GM23338 (cell line): ENCODE measurements around the gene BRICD5. TPM values are rescaled to one million over a fixed set of nuclear protein-coding genes. Genes with fewer than 3 reads are reported as not detected.

Experiments used
- ATAC-seq: fragments of 200-7000 bp; cut with Tn5 transposase; 3 replicates; pipeline ENCODE4 v1.9.1; 2020
- DNase-seq: peaks from one replicate; pipeline ENCODE4 v3.0.0-alpha.2; 2015; ENCODE audit warnings: low spot score
- H2AFZ ChIP-seq: fragments of 200-600 bp; sonication (generic); 2 replicates; pipeline ENCODE4 v1.8.0; 2016; ENCODE audit warnings: antibody characterized with exemption, mild to moderate bottlenecking, moderate library complexity
- H3F3A ChIP-seq: fragments of 200-600 bp; sonication (generic); replicated peaks from 2 replicates; pipeline ENCODE4 v1.8.0; 2017; ENCODE audit warnings: antibody characterized with exemption, mixed run types, low read depth
- H3K27ac ChIP-seq: fragments of 200-600 bp; sonication (generic); 2 replicates; pipeline ENCODE4 v1.6.1; 2016; ENCODE audit warnings: low read depth
- H3K27me3 ChIP-seq: fragments of 200-600 bp; sonication (generic); 2 replicates; pipeline ENCODE4 v1.8.0; 2016; ENCODE audit warnings: mild to moderate bottlenecking, mixed run types, moderate library complexity; ENCODE audit not compliant: insufficient read depth
- H3K36me3 ChIP-seq: fragments of 200-600 bp; sonication (generic); 2 replicates; pipeline ENCODE4 v1.8.0; 2016; ENCODE audit warnings: mild to moderate bottlenecking; ENCODE audit not compliant: insufficient read depth
- H3K4me1 ChIP-seq: fragments of 200-600 bp; sonication (generic); 2 replicates; pipeline ENCODE4 v1.8.0; 2016; ENCODE audit warnings: mild to moderate bottlenecking, moderate library complexity; ENCODE audit not compliant: insufficient read depth
- H3K4me2 ChIP-seq: fragments of 200-600 bp; sonication (generic); 2 replicates; pipeline ENCODE4 v1.7.1; 2017; ENCODE audit warnings: mixed run types
- H3K4me3 ChIP-seq: fragments of 200-600 bp; sonication (generic); 2 replicates; pipeline ENCODE4 v1.6.1; 2016; ENCODE audit warnings: mixed run types
- H3K79me2 ChIP-seq: fragments of 200-600 bp; sonication (generic); replicated peaks from 2 replicates; pipeline ENCODE4 v1.8.0; 2017; ENCODE audit warnings: mild to moderate bottlenecking; ENCODE audit not compliant: insufficient read depth
- H3K9me2 ChIP-seq: fragments of 200-600 bp; sonication (generic); 2 replicates; pipeline ENCODE4 v1.8.0; 2017; ENCODE audit not compliant: insufficient read depth
- H4K20me1 ChIP-seq: fragments of 200-600 bp; sonication (generic); replicated peaks from 2 replicates; pipeline ENCODE4 v1.8.0; 2017; ENCODE audit warnings: mild to moderate bottlenecking; ENCODE audit not compliant: insufficient read depth
- H3K27ac Mint-ChIP-seq: 2 replicates; pipeline ENCODE4 v1.8.0; 2020; ENCODE audit warnings: inconsistent platforms, mild to moderate bottlenecking, moderate library complexity, mixed read lengths
- H3K27me3 Mint-ChIP-seq: 3 replicates; pipeline ENCODE4 v1.8.0; 2022; ENCODE audit warnings: low read depth, mild to moderate bottlenecking, moderate library complexity, mixed read lengths, inconsistent platforms; ENCODE audit not compliant: insufficient read depth, poor library complexity
- H3K36me3 Mint-ChIP-seq: 3 replicates; pipeline ENCODE4 v1.8.0; 2021; ENCODE audit warnings: low read depth, mild to moderate bottlenecking, inconsistent platforms, moderate library complexity, mixed read lengths
- H3K4me1 Mint-ChIP-seq: 3 replicates; pipeline ENCODE4 v1.8.0; 2020; ENCODE audit warnings: mild to moderate bottlenecking, inconsistent platforms, mixed read lengths
- H3K4me3 Mint-ChIP-seq: 3 replicates; pipeline ENCODE4 v1.8.0; 2021; ENCODE audit warnings: moderate library complexity, mild to moderate bottlenecking, inconsistent platforms, mixed read lengths
- H3K9me3 Mint-ChIP-seq: 3 replicates; pipeline ENCODE4 v1.8.0; 2020; ENCODE audit warnings: moderate library complexity, mild to moderate bottlenecking, inconsistent platforms, mixed read lengths
- EZH2 ChIP-seq: fragments of 200-600 bp; sonication (generic); IDR thresholded peaks from one replicate; pipeline ENCODE4 v1.8.0; 2017; ENCODE audit warnings: antibody characterized with exemption, mild to moderate bottlenecking, low read depth; ENCODE audit not compliant: unreplicated experiment
- EZH2phosphoT487 ChIP-seq: fragments of 200-600 bp; sonication (generic); IDR thresholded peaks from one replicate; pipeline ENCODE4 v1.8.1; 2018; ENCODE audit warnings: antibody characterized with exemption; ENCODE audit not compliant: unreplicated experiment
- JUNB ChIP-seq: IDR thresholded peaks from one replicate; pipeline ENCODE4 v1.6.1; 2016; ENCODE audit warnings: antibody characterized with exemption; ENCODE audit not compliant: unreplicated experiment
- NANOG ChIP-seq: IDR thresholded peaks from 2 replicates; pipeline ENCODE4 v1.6.1; 2016; ENCODE audit warnings: antibody characterized with exemption, borderline replicate concordance
- REST ChIP-seq: IDR thresholded peaks from one replicate; pipeline ENCODE4 v1.6.1; 2018; ENCODE audit warnings: antibody characterized with exemption; ENCODE audit not compliant: unreplicated experiment
- STAT1 ChIP-seq: IDR thresholded peaks from one replicate; pipeline ENCODE4 v1.6.1; 2016; ENCODE audit warnings: antibody characterized with exemption; ENCODE audit not compliant: unreplicated experiment
- ZNF114 ChIP-seq: fragments of 250-450 bp; sonication (Bioruptor Pico); IDR thresholded peaks from 2 replicates; pipeline ENCODE4 v1.5.0; 2020; ENCODE audit warnings: mild to moderate bottlenecking, moderate library complexity
- polyA plus RNA-seq: library from polyadenylated mRNA; unstranded; fragments of >200 nt; fragmentation: Nextera tagmentation; extraction: Ambion mirVana; gene quantifications from 2 replicates; pipeline ENCODE4 v1.2.1, GENCODE V29; 2016
- total RNA-seq: library from RNA; depleted of rRNA; stranded (reverse); fragments of >200 nt; shearing (Covaris generic); gene quantifications from 2 replicates; pipeline ENCODE4 v1.2.3, GENCODE V29; 2014
- TF ChIP-seq, protein P1 (sequence below): fragments of 250-450 bp; sonication (Bioruptor Pico); IDR thresholded peaks from 2 replicates; pipeline ENCODE4 v1.5.0; 2020; ENCODE audit warnings: mild to moderate bottlenecking, moderate library complexity
- TF ChIP-seq, protein P2 (sequence below): IDR thresholded peaks from 2 replicates; pipeline ENCODE4 v1.6.1; 2016; ENCODE audit warnings: antibody characterized with exemption
- TF ChIP-seq, protein P3 (sequence below), 2 experiments: fragments of 200-600 bp in 1 of 2; sonication (generic) in 1 of 2; conservative IDR thresholded peaks; 2 replicates each; pipeline versions ENCODE4 v1.5.1 to v1.6.1; 2016 to 2017; ENCODE audit warnings: antibody characterized with exemption in 2 of 2, low read depth in 2 of 2, mild to moderate bottlenecking in 2 of 2, moderate library complexity in 1 of 2

Gene BRICD5
- total and polyA plus RNA-seq, 2 experiments from 2014 or later, result 5.3 to 6.3 TPM

- no peak for ATAC-seq
- Histone ChIP-seq H3K79me2 (no peaks in the 10 kb centered on the region; the same call in 1 of the 2 replicates), H3K27ac (no peak overlapping the region), H3K9me2 (no peaks in the 10 kb centered on the region), H3K4me3 (no peak overlapping the region), H2AFZ (no peak overlapping the region), H3K4me2 (no peak overlapping the region), H4K20me1 (no peaks in the 10 kb centered on the region; the same call in 1 of the 2 replicates), H3F3A (0 out of 2 replicates have a peak, but pooled peaks cover 19% of the 10 kb centered on the region), H3K27me3 (no peaks in the 10 kb centered on the region), H3K4me1 (no peaks in the 10 kb centered on the region), H3K36me3 (no peaks in the 10 kb centered on the region; the same call in 1 of the 2 replicates)
- no peak overlapping the region for H3K27ac Mint-ChIP-seq
- DNase-seq, result no peak
- peaks cover 30% of the 10 kb centered on the region for H3K36me3 Mint-ChIP-seq
- peaks cover 2% of the 10 kb centered on the region; the same call in 1 of the 3 replicates for H3K4me1 Mint-ChIP-seq
- H3K27me3 Mint-ChIP-seq, result peaks cover 16% of the 10 kb centered on the region
- TF ChIP-seq STAT1, result no peak
- TF ChIP-seq JUNB, result no peak
- TF ChIP-seq, protein P1, sequence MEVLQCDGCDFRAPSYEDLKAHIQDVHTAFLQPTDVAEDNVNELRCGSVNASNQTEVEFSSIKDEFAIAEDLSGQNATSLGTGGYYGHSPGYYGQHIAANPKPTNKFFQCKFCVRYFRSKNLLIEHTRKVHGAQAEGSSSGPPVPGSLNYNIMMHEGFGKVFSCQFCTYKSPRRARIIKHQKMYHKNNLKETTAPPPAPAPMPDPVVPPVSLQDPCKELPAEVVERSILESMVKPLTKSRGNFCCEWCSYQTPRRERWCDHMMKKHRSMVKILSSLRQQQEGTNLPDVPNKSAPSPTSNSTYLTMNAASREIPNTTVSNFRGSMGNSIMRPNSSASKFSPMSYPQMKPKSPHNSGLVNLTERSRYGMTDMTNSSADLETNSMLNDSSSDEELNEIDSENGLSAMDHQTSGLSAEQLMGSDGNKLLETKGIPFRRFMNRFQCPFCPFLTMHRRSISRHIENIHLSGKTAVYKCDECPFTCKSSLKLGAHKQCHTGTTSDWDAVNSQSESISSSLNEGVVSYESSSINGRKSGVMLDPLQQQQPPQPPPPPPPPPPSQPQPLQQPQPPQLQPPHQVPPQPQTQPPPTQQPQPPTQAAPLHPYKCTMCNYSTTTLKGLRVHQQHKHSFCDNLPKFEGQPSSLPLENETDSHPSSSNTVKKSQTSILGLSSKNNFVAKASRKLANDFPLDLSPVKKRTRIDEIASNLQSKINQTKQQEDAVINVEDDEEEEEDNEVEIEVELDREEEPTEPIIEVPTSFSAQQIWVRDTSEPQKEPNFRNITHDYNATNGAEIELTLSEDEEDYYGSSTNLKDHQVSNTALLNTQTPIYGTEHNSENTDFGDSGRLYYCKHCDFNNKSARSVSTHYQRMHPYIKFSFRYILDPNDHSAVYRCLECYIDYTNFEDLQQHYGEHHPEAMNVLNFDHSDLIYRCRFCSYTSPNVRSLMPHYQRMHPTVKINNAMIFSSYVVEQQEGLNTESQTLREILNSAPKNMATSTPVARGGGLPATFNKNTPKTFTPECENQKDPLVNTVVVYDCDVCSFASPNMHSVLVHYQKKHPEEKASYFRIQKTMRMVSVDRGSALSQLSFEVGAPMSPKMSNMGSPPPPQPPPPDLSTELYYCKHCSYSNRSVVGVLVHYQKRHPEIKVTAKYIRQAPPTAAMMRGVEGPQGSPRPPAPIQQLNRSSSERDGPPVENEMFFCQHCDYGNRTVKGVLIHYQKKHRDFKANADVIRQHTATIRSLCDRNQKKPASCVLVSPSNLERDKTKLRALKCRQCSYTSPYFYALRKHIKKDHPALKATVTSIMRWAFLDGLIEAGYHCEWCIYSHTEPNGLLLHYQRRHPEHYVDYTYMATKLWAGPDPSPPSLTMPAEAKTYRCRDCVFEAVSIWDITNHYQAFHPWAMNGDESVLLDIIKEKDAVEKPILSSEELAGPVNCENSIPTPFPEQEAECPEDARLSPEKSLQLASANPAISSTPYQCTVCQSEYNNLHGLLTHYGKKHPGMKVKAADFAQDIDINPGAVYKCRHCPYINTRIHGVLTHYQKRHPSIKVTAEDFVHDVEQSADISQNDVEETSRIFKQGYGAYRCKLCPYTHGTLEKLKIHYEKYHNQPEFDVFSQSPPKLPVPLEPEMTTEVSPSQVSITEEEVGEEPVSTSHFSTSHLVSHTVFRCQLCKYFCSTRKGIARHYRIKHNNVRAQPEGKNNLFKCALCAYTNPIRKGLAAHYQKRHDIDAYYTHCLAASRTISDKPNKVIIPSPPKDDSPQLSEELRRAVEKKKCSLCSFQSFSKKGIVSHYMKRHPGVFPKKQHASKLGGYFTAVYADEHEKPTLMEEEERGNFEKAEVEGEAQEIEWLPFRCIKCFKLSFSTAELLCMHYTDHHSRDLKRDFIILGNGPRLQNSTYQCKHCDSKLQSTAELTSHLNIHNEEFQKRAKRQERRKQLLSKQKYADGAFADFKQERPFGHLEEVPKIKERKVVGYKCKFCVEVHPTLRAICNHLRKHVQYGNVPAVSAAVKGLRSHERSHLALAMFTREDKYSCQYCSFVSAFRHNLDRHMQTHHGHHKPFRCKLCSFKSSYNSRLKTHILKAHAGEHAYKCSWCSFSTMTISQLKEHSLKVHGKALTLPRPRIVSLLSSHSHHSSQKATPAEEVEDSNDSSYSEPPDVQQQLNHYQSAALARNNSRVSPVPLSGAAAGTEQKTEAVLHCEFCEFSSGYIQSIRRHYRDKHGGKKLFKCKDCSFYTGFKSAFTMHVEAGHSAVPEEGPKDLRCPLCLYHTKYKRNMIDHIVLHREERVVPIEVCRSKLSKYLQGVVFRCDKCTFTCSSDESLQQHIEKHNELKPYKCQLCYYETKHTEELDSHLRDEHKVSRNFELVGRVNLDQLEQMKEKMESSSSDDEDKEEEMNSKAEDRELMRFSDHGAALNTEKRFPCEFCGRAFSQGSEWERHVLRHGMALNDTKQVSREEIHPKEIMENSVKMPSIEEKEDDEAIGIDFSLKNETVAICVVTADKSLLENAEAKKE (CRISPR knock-in tag), result no peak
- no peak for TF ChIP-seq REST
- TF ChIP-seq EZH2, result no peak
- no peak for TF ChIP-seq ZNF114 (CRISPR knock-in tag)
- TF ChIP-seq, protein P2, sequence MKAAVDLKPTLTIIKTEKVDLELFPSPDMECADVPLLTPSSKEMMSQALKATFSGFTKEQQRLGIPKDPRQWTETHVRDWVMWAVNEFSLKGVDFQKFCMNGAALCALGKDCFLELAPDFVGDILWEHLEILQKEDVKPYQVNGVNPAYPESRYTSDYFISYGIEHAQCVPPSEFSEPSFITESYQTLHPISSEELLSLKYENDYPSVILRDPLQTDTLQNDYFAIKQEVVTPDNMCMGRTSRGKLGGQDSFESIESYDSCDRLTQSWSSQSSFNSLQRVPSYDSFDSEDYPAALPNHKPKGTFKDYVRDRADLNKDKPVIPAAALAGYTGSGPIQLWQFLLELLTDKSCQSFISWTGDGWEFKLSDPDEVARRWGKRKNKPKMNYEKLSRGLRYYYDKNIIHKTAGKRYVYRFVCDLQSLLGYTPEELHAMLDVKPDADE, result no peak
- no peak for TF ChIP-seq EZH2phosphoT487
- no peak for TF ChIP-seq NANOG
- TF ChIP-seq, protein P3, sequence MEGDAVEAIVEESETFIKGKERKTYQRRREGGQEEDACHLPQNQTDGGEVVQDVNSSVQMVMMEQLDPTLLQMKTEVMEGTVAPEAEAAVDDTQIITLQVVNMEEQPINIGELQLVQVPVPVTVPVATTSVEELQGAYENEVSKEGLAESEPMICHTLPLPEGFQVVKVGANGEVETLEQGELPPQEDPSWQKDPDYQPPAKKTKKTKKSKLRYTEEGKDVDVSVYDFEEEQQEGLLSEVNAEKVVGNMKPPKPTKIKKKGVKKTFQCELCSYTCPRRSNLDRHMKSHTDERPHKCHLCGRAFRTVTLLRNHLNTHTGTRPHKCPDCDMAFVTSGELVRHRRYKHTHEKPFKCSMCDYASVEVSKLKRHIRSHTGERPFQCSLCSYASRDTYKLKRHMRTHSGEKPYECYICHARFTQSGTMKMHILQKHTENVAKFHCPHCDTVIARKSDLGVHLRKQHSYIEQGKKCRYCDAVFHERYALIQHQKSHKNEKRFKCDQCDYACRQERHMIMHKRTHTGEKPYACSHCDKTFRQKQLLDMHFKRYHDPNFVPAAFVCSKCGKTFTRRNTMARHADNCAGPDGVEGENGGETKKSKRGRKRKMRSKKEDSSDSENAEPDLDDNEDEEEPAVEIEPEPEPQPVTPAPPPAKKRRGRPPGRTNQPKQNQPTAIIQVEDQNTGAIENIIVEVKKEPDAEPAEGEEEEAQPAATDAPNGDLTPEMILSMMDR (conservative IDR thresholded peaks at IDR 0.05; ENCODE audit: low read depth in 2 of 2), result no peak
- no peaks in the 10 kb centered on the region for H3K9me3 Mint-ChIP-seq
- no peak overlapping the region for H3K4me3 Mint-ChIP-seq
These were observed 36.7 kb downstream of the BRICD5 start for GRCh38 chr16:2173916-2174315.
